Coronary artery (tissue), 2 donors: ENCODE data around the gene NR3C1.

Source experiments
- DNase-seq: peaks from one replicate; pipeline ENCODE4 v3.0.0-alpha.2; 2017; ENCODE audit warnings: low spot score
- H3K27ac ChIP-seq, 2 donors: fragments of 200-600 bp; sonication (generic); one replicate each; pipeline ENCODE4 v1.5.1; 2016 to 2019
- H3K4me3 ChIP-seq: fragments of 200-600 bp; sonication (generic); 2 replicates; pipeline ENCODE4 v1.5.1; 2016; ENCODE audit warnings: mild to moderate bottlenecking, moderate library complexity
- TF ChIP-seq, protein P1 (sequence below): fragments of 200-600 bp; sonication (generic); IDR thresholded peaks from one replicate; pipeline ENCODE4 v1.5.1; 2019; ENCODE audit warnings: antibody characterized with exemption

The NR3C1 gene

DNA sequence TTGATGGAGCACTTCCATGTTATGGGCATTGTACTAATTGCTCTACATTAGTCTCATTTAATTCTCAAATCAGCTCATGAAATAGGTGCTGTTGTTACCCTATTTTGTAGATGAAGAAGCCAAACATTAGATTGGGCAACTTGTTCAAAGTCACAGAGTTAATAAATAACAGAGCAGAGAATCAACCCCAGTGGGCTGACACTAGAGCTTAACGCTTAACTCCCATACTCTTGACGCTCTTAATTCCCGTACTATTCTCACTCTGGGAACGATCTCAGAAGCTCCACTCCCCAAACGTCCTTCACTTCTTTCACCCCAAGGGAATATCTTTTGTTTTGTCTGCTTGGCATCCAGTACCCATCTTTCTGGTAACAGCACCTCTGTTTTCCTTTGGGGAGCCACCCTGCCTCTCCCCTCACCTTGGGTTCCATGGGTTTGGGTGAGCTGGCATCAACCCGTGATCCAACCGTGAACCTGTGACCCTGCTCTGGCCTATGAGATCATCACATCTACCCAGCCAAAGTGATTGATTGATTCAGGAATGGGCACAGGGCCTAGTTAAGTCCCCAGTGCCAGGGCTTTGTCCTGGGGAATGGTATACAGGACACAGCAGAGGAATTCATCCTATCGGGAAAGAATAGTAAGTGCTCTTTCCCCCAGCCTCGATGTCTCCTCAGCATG is 169.2 kb downstream of the NR3C1 start:
- Histone ChIP-seq H3K27ac (no peak overlapping the region), H3K4me3 (no peak overlapping the region)
- TF ChIP-seq, protein P1, sequence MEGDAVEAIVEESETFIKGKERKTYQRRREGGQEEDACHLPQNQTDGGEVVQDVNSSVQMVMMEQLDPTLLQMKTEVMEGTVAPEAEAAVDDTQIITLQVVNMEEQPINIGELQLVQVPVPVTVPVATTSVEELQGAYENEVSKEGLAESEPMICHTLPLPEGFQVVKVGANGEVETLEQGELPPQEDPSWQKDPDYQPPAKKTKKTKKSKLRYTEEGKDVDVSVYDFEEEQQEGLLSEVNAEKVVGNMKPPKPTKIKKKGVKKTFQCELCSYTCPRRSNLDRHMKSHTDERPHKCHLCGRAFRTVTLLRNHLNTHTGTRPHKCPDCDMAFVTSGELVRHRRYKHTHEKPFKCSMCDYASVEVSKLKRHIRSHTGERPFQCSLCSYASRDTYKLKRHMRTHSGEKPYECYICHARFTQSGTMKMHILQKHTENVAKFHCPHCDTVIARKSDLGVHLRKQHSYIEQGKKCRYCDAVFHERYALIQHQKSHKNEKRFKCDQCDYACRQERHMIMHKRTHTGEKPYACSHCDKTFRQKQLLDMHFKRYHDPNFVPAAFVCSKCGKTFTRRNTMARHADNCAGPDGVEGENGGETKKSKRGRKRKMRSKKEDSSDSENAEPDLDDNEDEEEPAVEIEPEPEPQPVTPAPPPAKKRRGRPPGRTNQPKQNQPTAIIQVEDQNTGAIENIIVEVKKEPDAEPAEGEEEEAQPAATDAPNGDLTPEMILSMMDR, result no peak
- DNase-seq, result no peak

DNA sequence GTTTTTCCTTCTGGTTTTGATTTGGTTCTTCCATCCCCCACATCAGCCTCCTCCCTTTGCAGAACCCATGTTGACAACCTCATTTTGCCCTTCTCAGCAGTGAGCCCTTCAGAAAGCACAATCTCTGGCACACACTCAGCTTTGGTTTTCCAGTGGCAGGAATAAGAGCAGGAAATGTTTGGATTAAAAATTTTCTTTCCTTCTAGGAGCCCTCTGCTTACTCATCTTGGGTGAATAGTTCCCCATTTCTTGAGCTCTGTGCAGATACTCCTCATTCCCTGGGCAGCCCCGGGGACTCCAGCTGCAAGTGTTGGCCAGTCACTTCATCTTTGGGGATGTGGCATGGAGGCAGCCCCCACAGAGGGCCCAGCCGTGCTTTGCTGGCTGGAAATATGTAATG is 170.5 kb downstream of the NR3C1 start:
- H3K27ac ChIP-seq, result no peak overlapping the region
- H3K4me3 ChIP-seq, result no peak overlapping the region
- TF ChIP-seq, protein P1, result no peak
- DNase-seq, result no peak

DNA sequence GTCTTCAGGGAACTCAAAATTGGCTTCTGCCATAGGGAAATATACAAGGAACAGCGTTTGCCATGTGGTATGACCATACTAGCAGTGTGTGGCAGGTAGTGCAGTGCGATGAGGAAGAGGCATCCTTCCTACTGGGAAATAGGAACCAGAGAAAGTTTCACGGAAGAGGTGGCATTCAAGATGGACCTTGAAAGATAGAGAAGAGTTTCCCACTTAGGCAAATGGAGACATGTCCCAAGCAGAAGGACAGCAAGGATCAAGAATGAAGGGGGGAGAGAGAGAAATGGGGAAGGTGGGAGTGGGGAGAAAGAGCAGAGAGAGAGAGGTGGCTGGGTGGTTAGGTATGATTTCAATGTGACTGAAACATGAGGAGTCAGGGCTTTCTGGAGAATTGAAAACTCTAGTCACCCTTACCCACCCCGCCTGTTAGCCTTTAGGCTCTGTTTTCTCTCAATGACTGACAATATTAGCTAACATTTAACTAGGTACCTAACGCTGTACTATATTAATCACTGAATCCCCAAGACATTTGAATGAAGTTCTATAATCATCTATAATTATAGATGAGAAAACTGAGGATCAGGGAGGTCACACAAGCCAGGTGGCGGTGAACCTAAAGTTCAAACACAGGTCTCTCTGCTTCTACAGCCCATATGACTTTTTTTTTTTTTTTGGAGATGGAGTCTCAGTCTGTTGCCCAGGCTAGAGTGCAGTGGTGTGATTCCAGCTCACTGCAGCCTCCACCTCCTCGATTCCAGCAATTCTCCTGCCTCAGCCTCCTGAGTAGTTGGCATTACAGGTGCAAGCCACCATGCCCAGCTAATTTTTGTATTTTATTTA is 171.3 kb downstream of the NR3C1 start:
- Histone ChIP-seq H3K27ac (no peak overlapping the region), H3K4me3 (no peak overlapping the region)
- TF ChIP-seq, protein P1, result no peak
- no peak for DNase-seq

DNA sequence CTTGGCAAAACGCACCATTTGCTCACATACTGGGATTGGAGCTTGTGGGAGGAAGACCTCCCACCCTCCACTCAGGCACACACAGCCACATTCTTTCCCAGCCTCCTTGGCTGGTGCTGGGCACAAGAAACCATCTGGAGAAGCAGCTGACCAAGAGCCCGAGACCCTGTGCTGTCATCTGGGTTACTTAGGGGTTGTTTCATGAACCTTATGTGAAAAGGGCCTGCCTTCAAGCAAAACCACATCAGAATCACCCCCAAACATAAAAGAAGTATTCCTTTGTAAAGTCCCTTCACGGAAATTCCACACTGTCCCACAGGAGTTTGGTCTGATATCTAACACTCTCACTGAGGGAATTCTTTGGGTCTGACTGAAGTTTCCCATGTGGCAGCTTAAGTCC is 172.1 kb downstream of the NR3C1 start:
- no peak overlapping the region for H3K4me3 ChIP-seq
- TF ChIP-seq, protein P1, result no peak
- no peak for DNase-seq
- no peak overlapping the region for H3K27ac ChIP-seq

DNA sequence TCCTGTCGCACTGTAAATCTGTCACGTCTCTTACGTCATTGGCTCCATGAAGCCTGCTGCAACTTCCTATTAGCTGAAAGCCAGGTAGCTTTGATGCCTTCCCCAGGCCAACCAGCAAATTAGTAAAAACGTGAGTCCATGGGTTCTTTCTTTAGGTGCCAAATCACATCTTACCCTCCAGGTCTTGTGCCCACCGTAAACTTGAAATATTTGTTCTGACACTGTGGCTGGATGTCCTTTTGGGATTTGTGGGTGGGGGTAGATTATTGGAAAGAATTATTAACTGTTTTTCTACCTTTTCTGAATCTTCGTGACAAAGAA is 172.8 kb downstream of the NR3C1 start:
- DNase-seq, result no peak
- no peak overlapping the region for H3K4me3 ChIP-seq
- H3K27ac ChIP-seq, result no peak overlapping the region
- TF ChIP-seq, protein P1, result no peak

DNA sequence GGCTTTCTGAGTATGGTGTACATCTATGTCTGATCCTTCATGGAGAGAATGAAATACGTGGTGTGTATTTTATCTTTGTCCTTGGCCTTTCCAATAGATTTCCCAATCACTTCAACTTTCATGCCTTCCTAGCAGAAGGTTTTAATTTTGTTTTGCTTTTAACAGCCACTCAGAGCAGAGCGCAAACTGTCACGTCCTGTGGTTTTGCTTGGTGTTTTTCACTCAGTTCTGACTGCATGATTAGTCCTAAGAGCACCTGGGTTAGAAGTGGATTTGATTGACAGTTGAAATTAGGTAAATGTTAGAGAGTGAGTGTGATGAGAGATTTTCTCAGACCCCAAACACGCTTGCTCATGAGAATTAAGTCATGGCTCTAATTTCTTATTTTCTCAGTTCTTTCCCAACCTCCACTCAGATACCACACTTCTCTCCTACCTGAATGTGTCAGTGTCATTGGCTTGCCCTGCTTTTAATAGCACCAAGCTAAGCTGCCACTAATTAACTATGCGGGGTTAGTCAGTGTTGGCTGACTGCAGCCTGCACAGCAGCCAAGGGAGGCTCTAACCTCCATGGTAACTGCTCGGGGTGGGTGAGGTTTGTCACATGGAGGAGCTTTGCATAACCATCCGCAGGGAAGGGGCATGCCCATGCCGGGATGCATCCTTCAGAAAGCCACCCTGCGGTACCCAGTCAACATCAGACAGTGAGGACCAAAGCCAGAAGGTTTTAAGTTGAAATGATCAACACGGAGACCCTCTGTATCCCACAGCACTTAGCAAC is 173.4 kb downstream of the NR3C1 start:
- Histone ChIP-seq H3K4me3 (no peak overlapping the region), H3K27ac (peak overlapping the region in 1 of 2 donors; percentile 51)
- no peak for DNase-seq
- TF ChIP-seq, protein P1, result no peak
